A549 (cell line): Measurements from ENCODE around the gene KIFC1. TPM values are rescaled to one million over a fixed set of nuclear protein-coding genes. Genes with fewer than 3 reads are reported as not detected.

Experiments
- ATAC-seq, 2 experiments: fragments of 200-7000 bp in 1 of 2; fragments of >200 bp in 1 of 2; cut with Nextera tagmentation in 1 of 2; cut with Tn5 transposase in 1 of 2; 3 replicates each; pipeline versions ENCODE4 v1.8.0 to v1.9.1; 2018 to 2020; ENCODE audit warnings: mild to moderate bottlenecking in 1 of 2, moderate library complexity in 1 of 2
- CTCF ChIA-PET: fragments of 300-600 bp; sonication (Branson Sonifier 250); formaldehyde crosslinking; extraction: SDS; loops from one replicate; lab custom pipeline; 2021; ENCODE audit warnings: antibody characterized with exemption, inconsistent platforms; lab: Yijun Ruan, JAX
- POLR2A ChIA-PET: fragments of 350-600 bp; formaldehyde crosslinking; extraction: SDS; loops from one replicate; lab custom pipeline; 2021; ENCODE audit warnings: antibody characterized with exemption, inconsistent platforms; lab: Yijun Ruan, JAX
- DNase-seq, 2 experiments: peaks; one replicate each; pipeline versions ENCODE4 v3.0.0 to v3.0.0-alpha.2; 2011 to 2016; ENCODE audit warnings: low read depth in 1 of 2, low spot score in 1 of 2
- FAIRE-seq: peaks from 2 replicates; lab custom pipeline; 2011; peaks lifted over from hg19 to GRCh38; lab: Jason Lieb, UNC
- H3K27ac ChIP-seq, 2 experiments: fragments of >200 bp; sonication (Bioruptor Twin); formaldehyde crosslinking; 3 replicates each; pipeline ENCODE4 v1.5.1; 2016 to 2017
- H3K4me1 ChIP-seq: fragments of >200 bp; sonication (Bioruptor Twin); formaldehyde crosslinking; 3 replicates; pipeline ENCODE4 v1.6.1; 2016
- H3K4me2 ChIP-seq: fragments of >200 bp; sonication (Bioruptor Twin); formaldehyde crosslinking; 3 replicates; pipeline ENCODE4 v1.6.1; 2016
- H3K4me3 ChIP-seq: fragments of >200 bp; sonication (Bioruptor Twin); formaldehyde crosslinking; 3 replicates; pipeline ENCODE4 v1.5.1; 2016
- H3K9me3 ChIP-seq: fragments of >200 bp; sonication (Bioruptor Twin); formaldehyde crosslinking; 3 replicates; pipeline ENCODE4 v1.6.1; 2016
- BHLHE40 ChIP-seq: IDR thresholded peaks from 2 replicates; pipeline ENCODE4 v1.6.1; 2012; ENCODE audit warnings: low read depth, low read length, inconsistent platforms
- CHD2 ChIP-seq: fragments of 150-350 bp; IDR thresholded peaks from 2 replicates; pipeline ENCODE4 v1.6.1; 2014; ENCODE audit warnings: low read length; ENCODE audit not compliant: partially characterized antibody
- EHF ChIP-seq: fragments of 250-450 bp; sonication (Bioruptor Pico); IDR thresholded peaks from 2 replicates; pipeline ENCODE4 v1.5.0; 2020; ENCODE audit warnings: mild to moderate bottlenecking
- EHMT2 ChIP-seq: fragments of 200-600 bp; sonication (generic); IDR thresholded peaks from 2 replicates; pipeline ENCODE4 v1.6.1; 2016; ENCODE audit warnings: antibody characterized with exemption, low read depth, mild to moderate bottlenecking, moderate library complexity
- ELK1 ChIP-seq: fragments of 150-350 bp; IDR thresholded peaks from 2 replicates; pipeline ENCODE4 v1.6.1; 2014; ENCODE audit warnings: low read depth, mild to moderate bottlenecking, low read length
- FOXS1 ChIP-seq: fragments of 250-450 bp; sonication (Bioruptor Pico); IDR thresholded peaks from 2 replicates; pipeline ENCODE4 v1.5.0; 2020; ENCODE audit warnings: mild to moderate bottlenecking, moderate library complexity
- HDAC2 ChIP-seq: fragments of 200-600 bp; sonication (generic); IDR thresholded peaks from 2 replicates; pipeline ENCODE4 v1.6.1; 2016
- HEYL ChIP-seq: fragments of 250-450 bp; sonication (Bioruptor Pico); IDR thresholded peaks from 2 replicates; pipeline ENCODE4 v1.8.0; 2021; ENCODE audit warnings: mild to moderate bottlenecking, moderate library complexity
- HOXA7 ChIP-seq: fragments of 250-450 bp; sonication (Bioruptor Pico); IDR thresholded peaks from 2 replicates; pipeline ENCODE4 v1.5.0; 2020; ENCODE audit warnings: mild to moderate bottlenecking, moderate library complexity
- HOXB13 ChIP-seq: fragments of 250-450 bp; sonication (Bioruptor Pico); IDR thresholded peaks from 2 replicates; pipeline ENCODE4 v1.5.0; 2020; ENCODE audit warnings: low read depth, mild to moderate bottlenecking, moderate library complexity
- HOXB5 ChIP-seq: fragments of 250-450 bp; sonication (Bioruptor Pico); IDR thresholded peaks from 2 replicates; pipeline ENCODE4 v1.5.0; 2020; ENCODE audit warnings: mild to moderate bottlenecking, moderate library complexity
- JUN ChIP-seq, 2 experiments: fragments of >200 bp; sonication (Bioruptor Twin); formaldehyde crosslinking; IDR thresholded peaks; 2 replicates in 1 of 2; 3 replicates in 1 of 2; pipeline ENCODE4 v1.6.1; 2016 to 2017
- MYC ChIP-seq: IDR thresholded peaks from 2 replicates; pipeline ENCODE4 v1.6.1; 2012; ENCODE audit warnings: mild to moderate bottlenecking, inconsistent platforms, low read length, improper control_type of control experiment, borderline replicate concordance
- NFE2L2 ChIP-seq: fragments of 150-350 bp; conservative IDR thresholded peaks from 2 replicates; pipeline ENCODE4 v1.6.1; 2014; ENCODE audit warnings: low read length
- POLR2A ChIP-seq: IDR thresholded peaks from 2 replicates; pipeline ENCODE4 v1.6.1; 2012; ENCODE audit warnings: mild to moderate bottlenecking, low read length
- RAD21 ChIP-seq, 2 experiments: fragments of >200 bp in 1 of 2; sonication (Bioruptor Twin) in 1 of 2; formaldehyde crosslinking in 1 of 2; IDR thresholded peaks in 1 of 2; conservative IDR thresholded peaks in 1 of 2; 2 replicates in 1 of 2; 3 replicates in 1 of 2; pipeline ENCODE4 v1.6.1; 2012 to 2018; ENCODE audit warnings: inconsistent platforms in 1 of 2
- RCOR1 ChIP-seq: fragments of 150-350 bp; IDR thresholded peaks from 2 replicates; pipeline ENCODE4 v1.6.1; 2014; ENCODE audit warnings: antibody characterized with exemption, low read length, low read depth
- TFCP2L1 ChIP-seq: fragments of 250-450 bp; sonication (Bioruptor Pico); IDR thresholded peaks from 2 replicates; pipeline ENCODE4 v1.5.0; 2021; ENCODE audit warnings: mild to moderate bottlenecking
- TP53 ChIP-seq: fragments of 250-450 bp; sonication (Bioruptor Pico); IDR thresholded peaks from 2 replicates; pipeline ENCODE4 v1.5.0; 2021; ENCODE audit warnings: mild to moderate bottlenecking, moderate library complexity
- ZFP36 ChIP-seq: fragments of 450-650 bp; IDR thresholded peaks from 2 replicates; pipeline ENCODE4 v1.6.1; 2014; ENCODE audit warnings: borderline replicate concordance; ENCODE audit not compliant: partially characterized antibody
- ZNF302 ChIP-seq: fragments of 250-450 bp; sonication (Bioruptor Pico); IDR thresholded peaks from 2 replicates; pipeline ENCODE4 v1.9.0; 2021; ENCODE audit warnings: inconsistent platforms, mild to moderate bottlenecking, moderate library complexity
- ZSCAN20 ChIP-seq: fragments of 250-450 bp; sonication (Bioruptor Pico); IDR thresholded peaks from 2 replicates; pipeline ENCODE4 v1.8.0; 2022; ENCODE audit warnings: mild to moderate bottlenecking, moderate library complexity
- WGBS: methylation state at CpG from one replicate; pipeline ENCODE4 v1.1.6; 2017; ENCODE audit errors: missing lambda C conversion rate; 5-methylcytosine and 5-hydroxymethylcytosine counted together
- polyA plus RNA-seq, 4 experiments: library from polyadenylated mRNA; depleted of rRNA in 3 of 4; stranded (reverse); fragments of >200 nt; fragmentation: RNase III in 1 of 4; extraction: RNeasy Plus Mini Kit Qiagen cat#74134 plus additional on column Dnase treatment in 1 of 4; gene quantifications; 2 replicates in 3 of 4; 3 replicates in 1 of 4; pipeline ENCODE4 v1.2.3, GENCODE V29; 2011 to 2017
- TF ChIP-seq, protein P1 (sequence below): fragments of >200 bp; sonication (Bioruptor Twin); formaldehyde crosslinking; IDR thresholded peaks from 2 replicates; pipeline ENCODE4 v1.6.1; 2016
- TF ChIP-seq, protein P2 (sequence below): IDR thresholded peaks from 2 replicates; pipeline ENCODE4 v1.6.1; 2012

The KIFC1 gene
- polyA plus RNA-seq, 2 of the 4 experiments (the other 2 are of a cell fraction), result 23.9 to 30.5 TPM

- WGBS, result 85% methylated on average over 2 of the region's 2 CpGs
- FAIRE-seq (no peak), DNase-seq (no peak), ATAC-seq (no peak)
- Histone ChIP-seq H3K4me1 (peaks cover 42% of the 10 kb centered on the region), H3K9me3 (no peaks in the 10 kb centered on the region), H3K4me2 (peak overlapping the region; percentile 13; the same call in 1 of the 3 replicates), H3K27ac (no peak overlapping the region), H3K4me3 (no peak overlapping the region)
- CTCF ChIA-PET, result no interaction called here
- no peak for TF ChIP-seq HOXB5
- TF ChIP-seq RCOR1, result no peak
- no peak for TF ChIP-seq ZSCAN20 (CRISPR knock-in tag)
- no peak for TF ChIP-seq BHLHE40
- TF ChIP-seq ZFP36, result no peak
- no peak for TF ChIP-seq EHF (CRISPR knock-in tag)
- POLR2A ChIA-PET, result interaction anchor here (2.7 kb wide), 1 partner anchor 25 kb away, joined by 11 read pairs; the partner anchor contains the start of gene ZBTB9
These were observed 38.1 kb downstream of the KIFC1 start for GRCh38 chr6:33429750-33430052.

- peak overlapping the region in 1 of 2 experiments; percentile 80; a peak in 2 of 6 replicates for H3K27ac ChIP-seq
- H3K4me2 ChIP-seq, result peak overlapping the region; percentile 68
- WGBS, result 50% methylated on average over 2 of the region's 2 CpGs
- POLR2A ChIA-PET, result interaction anchor here (1.2 to 2.7 kb wide), 2 partner anchors 24 to 191 kb away, joined by 3 to 11 read pairs; partner anchors contain the start of genes ITPR3 and ZBTB9
- DNase-seq (no peak), FAIRE-seq (no peak), ATAC-seq (no peak)
- H3K9me3 ChIP-seq, result no peaks in the 10 kb centered on the region
- CTCF ChIA-PET, result no interaction called here
- H3K4me1 ChIP-seq, result peaks cover 39% of the 10 kb centered on the region
- no peak overlapping the region for H3K4me3 ChIP-seq
- TF ChIP-seq, protein P1, sequence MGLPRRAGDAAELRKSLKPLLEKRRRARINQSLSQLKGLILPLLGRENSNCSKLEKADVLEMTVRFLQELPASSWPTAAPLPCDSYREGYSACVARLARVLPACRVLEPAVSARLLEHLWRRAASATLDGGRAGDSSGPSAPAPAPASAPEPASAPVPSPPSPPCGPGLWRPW, result no peak
- TF ChIP-seq POLR2A, result no peak
- no peak for TF ChIP-seq EHMT2
- TF ChIP-seq MYC, result no peak
- no peak for TF ChIP-seq FOXS1 (CRISPR knock-in tag)
- TF ChIP-seq ZNF302 (CRISPR knock-in tag), result no peak
- no peak for TF ChIP-seq JUN (IDR thresholded peaks at IDR 0.05)
- no peak for TF ChIP-seq ZSCAN20 (CRISPR knock-in tag)
- TF ChIP-seq HOXB13 (CRISPR knock-in tag), result no peak
- no peak for TF ChIP-seq HEYL
- no peak for TF ChIP-seq ELK1
- TF ChIP-seq, protein P2, sequence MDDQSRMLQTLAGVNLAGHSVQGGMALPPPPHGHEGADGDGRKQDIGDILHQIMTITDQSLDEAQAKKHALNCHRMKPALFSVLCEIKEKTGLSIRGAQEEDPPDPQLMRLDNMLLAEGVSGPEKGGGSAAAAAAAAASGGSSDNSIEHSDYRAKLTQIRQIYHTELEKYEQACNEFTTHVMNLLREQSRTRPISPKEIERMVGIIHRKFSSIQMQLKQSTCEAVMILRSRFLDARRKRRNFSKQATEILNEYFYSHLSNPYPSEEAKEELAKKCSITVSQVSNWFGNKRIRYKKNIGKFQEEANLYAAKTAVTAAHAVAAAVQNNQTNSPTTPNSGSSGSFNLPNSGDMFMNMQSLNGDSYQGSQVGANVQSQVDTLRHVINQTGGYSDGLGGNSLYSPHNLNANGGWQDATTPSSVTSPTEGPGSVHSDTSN, result no peak
- no peak for TF ChIP-seq HDAC2
- TF ChIP-seq TFCP2L1 (CRISPR knock-in tag), result no peak
- no peak for TF ChIP-seq NFE2L2
- no peak for TF ChIP-seq RAD21 (conservative IDR thresholded peaks at IDR 0.05 in 1 of 2, IDR thresholded peaks at IDR 0.05 in 1 of 2)
- no peak for TF ChIP-seq TP53 (CRISPR knock-in tag)
- no peak for TF ChIP-seq HOXA7 (CRISPR knock-in tag)
- no peak for TF ChIP-seq CHD2
These were observed 38.7 kb downstream of the KIFC1 start for GRCh38 chr6:33430334-33430733.
